Sigmoid colon (tissue), 3 donors: ENCODE measurements around the gene CFAP99.

Experiments used
- CTCF ChIP-seq, 4 experiments: fragments of 450-650 bp in 3 of 4; fragments of 200-600 bp in 1 of 4; IDR thresholded peaks; one replicate each; pipeline ENCODE4 v1.5.1; 2016 to 2019; ENCODE audit warnings: antibody characterized with exemption in 4 of 4, mild to moderate bottlenecking in 3 of 4, moderate library complexity in 2 of 4
- POLR2A ChIP-seq, 2 donors: fragments of 450-650 bp; IDR thresholded peaks; one replicate each; pipeline ENCODE4 v1.6.1; 2016; ENCODE audit warnings: antibody characterized with exemption in 2 of 2, mild to moderate bottlenecking in 2 of 2, moderate library complexity in 2 of 2

- no peak for TF ChIP-seq POLR2A (IDR thresholded peaks at IDR 0.05)
- no peak for TF ChIP-seq CTCF (IDR thresholded peaks at IDR 0.05)
Measured at GRCh38 chr4:2485956-2486355, 67.2 kb downstream of the CFAP99 start.
